Central memory CD4-positive, alpha-beta T cell (primary cell): Measurements from ENCODE around the gene ERAS.
"Not testable (repeated sequence)": the region's sequence is repeated elsewhere in the genome, so short reads cannot be mapped to it uniquely, and the experiment has no call there.

Experiments
- DNase-seq: peaks from one replicate; pipeline ENCODE4 v3.0.0; 2022

Gene ERAS

GRCh38 chrX:48798318-48798717 lies 28.0 kb upstream of the ERAS start:
- DNase-seq = no peak

- no peak for DNase-seq
Measured at GRCh38 chrX:48800574-48801279, 25.6 kb upstream of the ERAS start.

- peak; percentile 97 for DNase-seq
Measured at GRCh38 chrX:48801280-48802088, 24.8 kb upstream of the ERAS start, which contains the start of gene HDAC6. HDAC6 (plus strand) TSS chrX:48802067; CDS start chrX:48802693, 626 bp downstream.

- no peak for DNase-seq
Measured at GRCh38 chrX:48802089-48802904, 24.0 kb upstream of the ERAS start.

GRCh38 chrX:48802905-48803200 lies 23.5 kb upstream of the ERAS start:
- no peak for DNase-seq

GRCh38 chrX:48806081-48806480 lies 20.2 kb upstream of the ERAS start:
- no peak for DNase-seq

- DNase-seq = no peak
Measured at GRCh38 chrX:48813644-48814043, 12.7 kb upstream of the ERAS start.

GRCh38 chrX:48814722-48815121 lies 11.6 kb upstream of the ERAS start:
- DNase-seq = no peak

- no peak for DNase-seq
Measured at GRCh38 chrX:48815266-48815665, 11.0 kb upstream of the ERAS start.

GRCh38 chrX:48816014-48816810 lies 10.1 kb upstream of the ERAS start:
- DNase-seq = no peak

GRCh38 chrX:48818098-48818497 lies 8.2 kb upstream of the ERAS start:
- no peak for DNase-seq

- no peak for DNase-seq
Measured at GRCh38 chrX:48818866-48819265, 7.4 kb upstream of the ERAS start.

GRCh38 chrX:48819394-48819793 lies 6.9 kb upstream of the ERAS start:
- not testable (repeated sequence) for DNase-seq

GRCh38 chrX:48823053-48823452 lies 3.3 kb upstream of the ERAS start:
- DNase-seq = no peak

GRCh38 chrX:48824066-48824465 lies 2.2 kb upstream of the ERAS start:
- DNase-seq = no peak

- DNase-seq = no peak
Measured at GRCh38 chrX:48826876-48827653, 752 bp downstream of the ERAS start.

GRCh38 chrX:48827654-48827968 lies 1.3 kb downstream of the ERAS start:
- no peak for DNase-seq

GRCh38 chrX:48829016-48829735 lies 2.9 kb downstream of the ERAS start:
- DNase-seq = no peak

GRCh38 chrX:48831136-48831908 lies 5.0 kb downstream of the ERAS start:
- DNase-seq = no peak

- DNase-seq = no peak
Measured at GRCh38 chrX:48831909-48832291, 5.6 kb downstream of the ERAS start.
